ENCODE data around the gene BAHCC1. TPM values are rescaled to one million over a fixed set of nuclear protein-coding genes. Genes with fewer than 3 reads are reported as not detected.

Gene BAHCC1
- total RNA-seq, 1 donor from 2014 or later: 61.3 TPM

GRCh38 chr17:81394377-81394920 lies 808 bp upstream of the BAHCC1 start:
- Mint-ChIP-seq H3K27me3 (ENCODE audit: low read depth) (peaks cover 25% of the 10 kb centered on the region), H3K9me3 (no peaks in the 10 kb centered on the region), H3K27ac (ENCODE audit: unreplicated experiment) (no peak overlapping the region), H3K36me3 (ENCODE audit: low read depth) (peaks cover 11% of the 10 kb centered on the region), H3K4me1 (peaks cover 61% of the 10 kb centered on the region), H3K4me3 (peak overlapping the region; percentile 99)
- DNase-seq (ENCODE audit: low read depth, low spot score): no peak
- TF ChIP-seq, protein P1, sequence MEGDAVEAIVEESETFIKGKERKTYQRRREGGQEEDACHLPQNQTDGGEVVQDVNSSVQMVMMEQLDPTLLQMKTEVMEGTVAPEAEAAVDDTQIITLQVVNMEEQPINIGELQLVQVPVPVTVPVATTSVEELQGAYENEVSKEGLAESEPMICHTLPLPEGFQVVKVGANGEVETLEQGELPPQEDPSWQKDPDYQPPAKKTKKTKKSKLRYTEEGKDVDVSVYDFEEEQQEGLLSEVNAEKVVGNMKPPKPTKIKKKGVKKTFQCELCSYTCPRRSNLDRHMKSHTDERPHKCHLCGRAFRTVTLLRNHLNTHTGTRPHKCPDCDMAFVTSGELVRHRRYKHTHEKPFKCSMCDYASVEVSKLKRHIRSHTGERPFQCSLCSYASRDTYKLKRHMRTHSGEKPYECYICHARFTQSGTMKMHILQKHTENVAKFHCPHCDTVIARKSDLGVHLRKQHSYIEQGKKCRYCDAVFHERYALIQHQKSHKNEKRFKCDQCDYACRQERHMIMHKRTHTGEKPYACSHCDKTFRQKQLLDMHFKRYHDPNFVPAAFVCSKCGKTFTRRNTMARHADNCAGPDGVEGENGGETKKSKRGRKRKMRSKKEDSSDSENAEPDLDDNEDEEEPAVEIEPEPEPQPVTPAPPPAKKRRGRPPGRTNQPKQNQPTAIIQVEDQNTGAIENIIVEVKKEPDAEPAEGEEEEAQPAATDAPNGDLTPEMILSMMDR (conservative IDR thresholded peaks at IDR 0.05): no peak

GRCh38 chr17:81395600-81396277 lies 482 bp downstream of the BAHCC1 start:
- peaks cover 29% of the 10 kb centered on the region for H3K27me3 Mint-ChIP-seq (ENCODE audit: low read depth)
- H3K4me1 Mint-ChIP-seq: peaks cover 56% of the 10 kb centered on the region
- peak overlapping the region; percentile 99 for H3K4me3 Mint-ChIP-seq
- H3K36me3 Mint-ChIP-seq (ENCODE audit: low read depth): peaks cover 13% of the 10 kb centered on the region
- no peaks in the 10 kb centered on the region for H3K9me3 Mint-ChIP-seq
- TF ChIP-seq, protein P1 (conservative IDR thresholded peaks at IDR 0.05): no peak
- peak overlapping the region; percentile 96 for H3K27ac Mint-ChIP-seq (ENCODE audit: unreplicated experiment)
- no peak for DNase-seq (ENCODE audit: low read depth, low spot score)

GRCh38 chr17:81396278-81396721 lies 1.0 kb downstream of the BAHCC1 start:
- H3K27me3 Mint-ChIP-seq (ENCODE audit: low read depth): peaks cover 31% of the 10 kb centered on the region
- TF ChIP-seq, protein P1 (conservative IDR thresholded peaks at IDR 0.05): no peak
- peaks cover 56% of the 10 kb centered on the region for H3K4me1 Mint-ChIP-seq
- DNase-seq (ENCODE audit: low read depth, low spot score): no peak
- no peak overlapping the region for H3K27ac Mint-ChIP-seq (ENCODE audit: unreplicated experiment)
- peaks cover 12% of the 10 kb centered on the region for H3K36me3 Mint-ChIP-seq (ENCODE audit: low read depth)
- peak overlapping the region; percentile 99 for H3K4me3 Mint-ChIP-seq
- no peaks in the 10 kb centered on the region for H3K9me3 Mint-ChIP-seq

- Mint-ChIP-seq H3K27me3 (ENCODE audit: low read depth) (peaks cover 33% of the 10 kb centered on the region), H3K4me1 (peaks cover 56% of the 10 kb centered on the region), H3K36me3 (ENCODE audit: low read depth) (peaks cover 12% of the 10 kb centered on the region), H3K4me3 (peak overlapping the region; percentile 99), H3K9me3 (no peaks in the 10 kb centered on the region), H3K27ac (ENCODE audit: unreplicated experiment) (peak overlapping the region; percentile 98)
- TF ChIP-seq, protein P1 (conservative IDR thresholded peaks at IDR 0.05): no peak
- peak; percentile 70 for DNase-seq (ENCODE audit: low read depth, low spot score)
Measured at GRCh38 chr17:81396722-81397313, 1.6 kb downstream of the BAHCC1 start.

DNA sequence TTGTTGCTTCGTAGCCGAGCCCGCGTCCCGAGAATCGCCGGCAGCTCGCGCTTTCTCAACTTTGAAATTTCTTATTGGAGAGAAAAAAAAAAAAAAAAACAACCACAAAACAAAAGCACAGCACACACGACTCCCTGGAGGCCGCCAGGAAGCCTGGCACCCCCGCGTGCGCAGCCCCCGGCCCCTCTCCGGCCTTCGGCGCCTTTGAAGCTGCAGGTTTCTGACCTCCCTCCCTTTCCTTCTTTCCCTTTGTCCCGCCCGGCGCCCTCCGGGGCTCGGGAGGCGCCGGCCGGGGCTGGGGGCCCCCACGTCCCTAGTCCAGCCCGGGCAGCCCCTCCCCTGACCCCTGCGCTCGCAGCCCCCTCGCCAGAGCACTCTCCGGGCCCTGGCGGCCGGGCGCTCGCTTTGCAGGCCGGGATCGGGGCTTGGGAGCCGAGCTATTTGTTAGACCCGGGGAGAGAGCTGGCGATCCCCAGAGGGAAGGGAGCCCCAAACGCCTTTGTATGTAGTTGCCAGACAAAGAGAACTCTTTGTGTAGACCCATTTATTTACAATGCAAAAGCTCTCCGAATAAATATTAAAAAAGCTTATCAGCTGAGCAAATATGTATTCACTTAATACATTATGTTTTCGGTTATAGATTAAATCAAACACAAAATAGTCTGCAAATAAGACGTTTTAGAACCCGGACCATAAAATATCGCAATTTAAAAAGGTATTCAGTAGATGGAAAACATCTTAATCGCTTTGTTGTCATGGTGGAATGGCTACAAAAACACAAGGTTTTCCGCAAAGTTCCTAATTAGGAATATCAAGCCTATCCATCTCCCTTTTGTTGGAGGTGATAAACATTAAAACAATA lies 2.3 kb downstream of the BAHCC1 start:
- peaks cover 15% of the 10 kb centered on the region for H3K36me3 Mint-ChIP-seq (ENCODE audit: low read depth)
- DNase-seq (ENCODE audit: low read depth, low spot score): peak; percentile 82
- peak overlapping the region; percentile 99 for H3K4me3 Mint-ChIP-seq
- peaks cover 56% of the 10 kb centered on the region for H3K4me1 Mint-ChIP-seq
- peaks cover 36% of the 10 kb centered on the region for H3K27me3 Mint-ChIP-seq (ENCODE audit: low read depth)
- no peaks in the 10 kb centered on the region for H3K9me3 Mint-ChIP-seq
- peak overlapping the region; percentile 98 for H3K27ac Mint-ChIP-seq (ENCODE audit: unreplicated experiment)
- TF ChIP-seq, protein P1 (conservative IDR thresholded peaks at IDR 0.05): peak; percentile 62
